Heart left ventricle (tissue), 16 donors: ENCODE measurements around the gene ZNF488. TPM values are rescaled to one million over a fixed set of nuclear protein-coding genes. Genes with fewer than 3 reads are reported as not detected.
A peak's percentile ranks its signal among the peaks of the same experiment; 100 is the strongest.

Experiments
- ATAC-seq, 4 donors: fragments of 200-7000 bp; cut with Tn5 transposase; one replicate each; pipeline ENCODE4 v1.9.1; 2020 to 2022; ENCODE audit warnings: moderate library complexity in 4 of 4, mild to moderate bottlenecking in 3 of 4, moderate number of reproducible peaks in 1 of 4
- DNase-seq, 5 donors: peaks; one replicate each; pipeline ENCODE4 v3.0.0-alpha.2; 2020
- H3K27ac ChIP-seq, 12 donors: fragments of 200-600 bp; sonication (generic) in 4 of 12; one replicate each; pipeline versions ENCODE4 v1.5.0 to v1.8.0; 2016 to 2022; ENCODE audit warnings: mild to moderate bottlenecking in 2 of 12
- H3K27me3 ChIP-seq, 9 donors: fragments of 200-600 bp; sonication (generic) in 2 of 9; one replicate each; pipeline versions ENCODE4 v1.5.1 to v1.8.0; 2016 to 2022; ENCODE audit warnings: mild to moderate bottlenecking in 3 of 9
- H3K36me3 ChIP-seq, 9 donors: fragments of 200-600 bp; sonication (generic) in 2 of 9; one replicate each; pipeline versions ENCODE4 v1.5.0 to v1.8.0; 2018 to 2022; ENCODE audit warnings: mild to moderate bottlenecking in 2 of 9
- H3K4me1 ChIP-seq, 12 donors: fragments of 200-600 bp; sonication (generic) in 4 of 12; one replicate each; pipeline versions ENCODE4 v1.5.0 to v1.8.0; 2016 to 2022; ENCODE audit warnings: mild to moderate bottlenecking in 3 of 12
- H3K4me3 ChIP-seq, 12 donors: fragments of 200-600 bp; sonication (generic) in 4 of 12; one replicate each; pipeline versions ENCODE4 v1.5.0 to v1.8.0; 2017 to 2022; ENCODE audit warnings: mild to moderate bottlenecking in 9 of 12, moderate library complexity in 4 of 12
- H3K9me3 ChIP-seq, 12 donors: fragments of 200-600 bp; sonication (generic) in 4 of 12; one replicate each; pipeline versions ENCODE4 v1.5.0 to v1.8.0; 2016 to 2022; ENCODE audit warnings: mild to moderate bottlenecking in 1 of 12
- POLR2A ChIP-seq, 2 donors: fragments of 450-650 bp; IDR thresholded peaks; one replicate each; pipeline ENCODE4 v1.6.1; 2017; ENCODE audit warnings: antibody characterized with exemption in 2 of 2, mild to moderate bottlenecking in 2 of 2, moderate library complexity in 2 of 2
- WGBS, 4 donors: extraction: QIAGEN DNeasy Blood & Tissue Kit in 2 of 4; methylation state at CpG; one replicate each; pipeline versions ENCODE4 v1.1.5 to v1.1.7; 2013 to 2018; 5-methylcytosine and 5-hydroxymethylcytosine counted together
- intact Hi-C, 10 donors: fragments of 100-400 bp; cut with DNase I; formaldehyde crosslinking; loops; one replicate each; pipeline versions ENCODE4 v1.11.1 to v1.14.2; 2022
- polyA plus RNA-seq, 2 donors: library from polyadenylated mRNA; stranded (reverse); fragments of 200-250 nt; gene quantifications; one replicate each; pipeline ENCODE4 v1.2.3, GENCODE V29; 2013
- total RNA-seq, 9 donors: library from RNA; depleted of rRNA in 2 of 9; stranded (reverse); fragments of >200 nt in 2 of 9; fragmentation: NEBNext Ultra II Directional in 3 of 9; extraction: Animal tissue kit (Norgen Biotek cat#: 25700) in 3 of 9; gene quantifications; one replicate each; pipeline versions ENCODE4 v1.1.0 to v1.2.4, GENCODE V29; 2016 to 2023
- TF ChIP-seq, protein P1 (sequence below), 12 donors: fragments of 200-600 bp; sonication (generic) in 4 of 12; IDR thresholded peaks; one replicate each; pipeline versions ENCODE4 v1.5.0 to v1.8.0; 2018 to 2022; ENCODE audit warnings: antibody characterized with exemption in 12 of 12, mild to moderate bottlenecking in 5 of 12
- donor health status: ischemic (EF 13 %, LVEDD 7.1; RV severe dilation, severe dysfunction).
- donor health status: healthy with polysubstance abuse.
- donor health status: DM: no; HTN: yes; CAD: no.
- donor health status: DM: no; HTN: no; CAD: no.
- donor health status: ischemic (EF 25% LVEDD 6.9; RV normal size, moderate dysfunction).
- donor health status: ischemic (EF 25% LVEDD 5.7; RV mildly dilated, moderate dysfunction).
- donor health status: healthy.
- donor health status: DM: yes; HTN: yes; CAD: no.
- donor health status: ischemic (EF 35%, LVEDD 5.7; RV mildly dilated, moderate dysfunction).
- donor health status: nonischemic (EF 11% LVEDD 7.7; RV severe dilation, severe dysfunction).
- donor health status: DM: yes; HTN: yes; CAD: no.
- donor health status: PGD.
- donor health status: ischemic (EF 29% LVEDD 5.4; RV normal size, mild dysfunction).
- donor health status: nonischemic (EF 23%, LVEDD 6.1; RV moderate dilation, normal function).

ZNF488 gene
- total and polyA plus RNA-seq, 11 donors: 0.06 to 0.25 (median 0.08) TPM; not detected in 6

DNA sequence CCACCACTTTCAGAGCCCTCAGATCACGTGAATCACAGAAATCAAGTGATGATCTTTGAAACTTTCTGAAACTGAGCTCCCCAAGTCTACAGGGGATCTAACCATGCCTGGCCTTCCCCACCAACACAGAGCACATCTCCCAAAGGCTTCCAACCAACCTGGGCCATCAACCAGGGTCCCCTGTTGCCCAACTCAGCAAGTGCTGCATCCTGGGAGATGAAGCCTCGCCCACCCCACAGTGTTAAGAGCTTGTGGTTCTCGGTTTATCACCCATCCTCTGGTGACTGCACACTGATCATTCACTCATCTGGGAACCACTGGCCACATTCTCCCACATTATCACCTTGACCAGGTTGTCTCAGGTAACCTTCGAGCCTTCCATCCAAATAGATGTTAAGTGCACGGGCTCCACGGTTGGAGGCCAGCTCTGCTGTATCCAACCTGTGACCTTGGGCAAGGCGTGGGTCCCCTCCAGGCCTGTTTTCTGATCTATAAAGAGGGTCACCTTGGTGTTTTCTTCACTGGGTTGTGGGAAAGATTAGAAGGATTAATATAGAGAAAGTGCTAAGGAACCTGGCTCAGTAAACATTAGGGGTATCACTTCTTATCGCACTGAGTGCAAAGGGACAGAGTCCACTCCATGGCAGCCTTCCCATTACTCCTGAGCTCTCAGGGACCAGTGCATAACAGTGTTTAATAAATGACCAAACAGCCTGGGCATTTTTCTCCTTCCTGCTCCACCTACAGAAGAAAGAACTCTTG lies 3.6 kb downstream of the ZNF488 start:
- H3K9me3 ChIP-seq: no peaks in the 10 kb centered on the region
- DNase-seq (peak in 1 of 5 donors; percentile 5), ATAC-seq (no peak)
- WGBS, 4 donors: 70 to 86% (median 78%) methylated on average over 8 of the region's 8 CpGs
- intact Hi-C loops: loop anchor here in 2 of 10 donors (5.0 to 10.0 kb wide), 2 partner anchors 1098 to 1276 kb away; no protein-coding TSS in a partner anchor
- H3K4me3 ChIP-seq: no peak overlapping the region
- H3K36me3 ChIP-seq: no peaks in the 10 kb centered on the region
- TF ChIP-seq, protein P1, sequence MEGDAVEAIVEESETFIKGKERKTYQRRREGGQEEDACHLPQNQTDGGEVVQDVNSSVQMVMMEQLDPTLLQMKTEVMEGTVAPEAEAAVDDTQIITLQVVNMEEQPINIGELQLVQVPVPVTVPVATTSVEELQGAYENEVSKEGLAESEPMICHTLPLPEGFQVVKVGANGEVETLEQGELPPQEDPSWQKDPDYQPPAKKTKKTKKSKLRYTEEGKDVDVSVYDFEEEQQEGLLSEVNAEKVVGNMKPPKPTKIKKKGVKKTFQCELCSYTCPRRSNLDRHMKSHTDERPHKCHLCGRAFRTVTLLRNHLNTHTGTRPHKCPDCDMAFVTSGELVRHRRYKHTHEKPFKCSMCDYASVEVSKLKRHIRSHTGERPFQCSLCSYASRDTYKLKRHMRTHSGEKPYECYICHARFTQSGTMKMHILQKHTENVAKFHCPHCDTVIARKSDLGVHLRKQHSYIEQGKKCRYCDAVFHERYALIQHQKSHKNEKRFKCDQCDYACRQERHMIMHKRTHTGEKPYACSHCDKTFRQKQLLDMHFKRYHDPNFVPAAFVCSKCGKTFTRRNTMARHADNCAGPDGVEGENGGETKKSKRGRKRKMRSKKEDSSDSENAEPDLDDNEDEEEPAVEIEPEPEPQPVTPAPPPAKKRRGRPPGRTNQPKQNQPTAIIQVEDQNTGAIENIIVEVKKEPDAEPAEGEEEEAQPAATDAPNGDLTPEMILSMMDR (IDR thresholded peaks at IDR 0.05): no peak
- TF ChIP-seq POLR2A (IDR thresholded peaks at IDR 0.05): no peak
- no peak overlapping the region for H3K27ac ChIP-seq
- H3K4me1 ChIP-seq: peaks cover 0 to 14% (median 6%) of the 10 kb centered on the region in 12 donors
- peaks cover 0 to 13% (median 4%) of the 10 kb centered on the region in 9 donors for H3K27me3 ChIP-seq

DNA sequence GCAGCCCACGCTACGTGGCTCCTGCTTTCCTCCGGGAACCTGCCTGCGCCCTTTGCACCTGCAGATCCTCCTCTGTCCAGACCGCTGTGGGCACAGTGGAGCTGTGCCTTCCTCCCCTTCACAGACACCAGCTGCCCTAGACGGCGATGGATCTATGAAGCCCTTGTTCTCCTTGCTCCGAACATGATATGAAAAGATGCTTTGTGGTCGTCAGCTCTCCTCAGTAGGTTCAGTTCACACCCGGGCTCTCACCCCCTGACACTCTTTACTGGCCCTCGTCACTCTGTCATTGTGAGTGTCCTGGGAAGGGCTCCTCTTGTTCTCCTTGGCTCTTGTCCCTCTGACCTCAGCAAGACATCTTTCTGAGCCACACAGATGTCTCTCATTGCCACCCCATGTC lies 4.2 kb downstream of the ZNF488 start:
- intact Hi-C loops: loop anchor here in 2 of 10 donors (5.0 to 10.0 kb wide), 2 partner anchors 1098 to 1275 kb away; no protein-coding TSS in a partner anchor
- Histone ChIP-seq H3K4me1 (peaks cover 0 to 13% (median 6%) of the 10 kb centered on the region in 12 donors), H3K27me3 (peaks cover 0 to 15% (median 4%) of the 10 kb centered on the region in 9 donors), H3K4me3 (no peak overlapping the region), H3K9me3 (no peaks in the 10 kb centered on the region), H3K36me3 (no peaks in the 10 kb centered on the region), H3K27ac (no peak overlapping the region)
- DNase-seq (peak in 1 of 5 donors; percentile 8), ATAC-seq (no peak)
- TF ChIP-seq, protein P1 (IDR thresholded peaks at IDR 0.05): no peak
- no peak for TF ChIP-seq POLR2A (IDR thresholded peaks at IDR 0.05)
- 62 to 84% (median 70%) methylated on average over 10 to 11 of the region's 11 CpGs for WGBS, 4 donors

DNA sequence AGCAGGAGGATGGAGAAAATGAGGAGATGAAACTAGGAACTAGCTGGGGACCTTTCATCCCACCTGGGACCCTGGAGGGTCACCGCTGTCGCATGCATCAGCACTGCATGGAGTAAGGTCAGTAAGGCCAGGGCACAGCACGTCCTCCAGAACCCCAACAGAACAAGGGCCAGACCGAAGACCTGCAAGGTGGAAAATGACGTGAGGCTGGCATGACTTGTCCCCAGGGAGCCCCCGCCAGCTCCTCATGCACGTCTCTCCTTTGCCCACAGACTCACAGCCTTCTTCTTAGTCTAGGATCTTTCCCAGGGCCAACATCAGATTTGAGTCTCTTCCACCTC lies 4.7 kb downstream of the ZNF488 start:
- DNase-seq (peak in 1 of 5 donors; percentile 10), ATAC-seq (no peak)
- H3K27ac ChIP-seq: no peak overlapping the region
- 76 to 97% (median 79%) methylated on average over 6 to 7 of the region's 7 CpGs for WGBS, 4 donors
- no peaks in the 10 kb centered on the region for H3K36me3 ChIP-seq
- no peaks in the 10 kb centered on the region for H3K9me3 ChIP-seq
- peaks cover 0 to 15% (median 4%) of the 10 kb centered on the region in 9 donors for H3K27me3 ChIP-seq
- H3K4me1 ChIP-seq: peaks cover 0 to 12% (median 5%) of the 10 kb centered on the region in 12 donors
- TF ChIP-seq, protein P1 (IDR thresholded peaks at IDR 0.05): no peak
- TF ChIP-seq POLR2A (IDR thresholded peaks at IDR 0.05): no peak
- H3K4me3 ChIP-seq: no peak overlapping the region
- intact Hi-C loops: no loop called here

DNA sequence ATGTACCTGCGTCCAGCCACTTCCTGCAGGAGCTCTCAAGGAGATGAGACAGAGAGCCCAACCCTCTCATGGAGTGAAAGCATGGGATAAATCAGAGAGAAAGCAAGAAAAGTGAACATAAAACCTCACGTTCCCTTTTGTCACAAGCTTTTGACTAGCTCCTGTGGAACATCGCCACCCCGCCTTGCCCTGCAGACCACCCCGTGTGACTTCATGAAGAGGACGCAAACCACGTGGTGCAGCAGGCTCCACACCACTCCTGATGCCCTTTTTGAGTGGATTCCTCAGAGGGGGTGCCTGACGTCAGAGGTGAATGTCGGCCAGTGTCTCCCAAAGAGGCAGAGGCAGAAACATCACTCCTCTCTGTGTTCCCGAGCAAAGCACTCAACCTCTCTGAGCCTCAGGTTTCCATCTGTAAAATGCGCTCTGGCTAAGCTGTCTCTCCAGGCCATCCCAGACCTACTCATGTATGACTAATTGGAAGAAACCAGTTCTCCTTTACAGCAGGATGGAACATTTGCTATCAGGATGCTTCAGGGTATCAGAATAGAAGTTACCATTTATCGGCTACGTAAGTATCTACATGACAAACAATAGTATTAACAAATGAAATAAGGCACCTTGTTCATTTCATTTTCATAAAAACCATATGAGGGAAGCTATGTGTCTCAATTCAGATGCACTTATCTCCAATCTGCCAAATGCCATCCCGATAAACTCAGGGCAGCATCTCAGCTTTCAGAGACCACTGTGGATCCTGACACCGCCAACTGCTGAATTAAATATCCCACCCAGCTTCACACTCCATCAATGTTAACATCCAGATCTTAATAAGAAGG lies 5.3 kb downstream of the ZNF488 start:
- no peaks in the 10 kb centered on the region for H3K9me3 ChIP-seq
- TF ChIP-seq, protein P1 (IDR thresholded peaks at IDR 0.05): no peak
- TF ChIP-seq POLR2A (IDR thresholded peaks at IDR 0.05): no peak
- 80 to 84% (median 84%) methylated on average over 14 to 15 of the region's 15 CpGs for WGBS, 4 donors
- no peaks in the 10 kb centered on the region for H3K36me3 ChIP-seq
- H3K4me1 ChIP-seq: peaks cover 0 to 11% (median 2%) of the 10 kb centered on the region in 12 donors
- intact Hi-C loops: no loop called here
- ATAC-seq (no peak), DNase-seq (peak in 1 of 5 donors; percentile 6)
- peaks cover 0 to 15% (median 4%) of the 10 kb centered on the region in 9 donors for H3K27me3 ChIP-seq
- no peak overlapping the region for H3K4me3 ChIP-seq
- H3K27ac ChIP-seq: no peak overlapping the region
